NCI-H146 treated with DMSO at 0.1 percent for 48 hours (cell line): ENCODE measurements around the gene PLXDC2.

Experiments
- DNase-seq: peaks from one replicate; lab custom pipeline; 2025; ENCODE audit not compliant: unreplicated experiment; lab: John Stamatoyannopoulos, UW

Gene PLXDC2

DNA sequence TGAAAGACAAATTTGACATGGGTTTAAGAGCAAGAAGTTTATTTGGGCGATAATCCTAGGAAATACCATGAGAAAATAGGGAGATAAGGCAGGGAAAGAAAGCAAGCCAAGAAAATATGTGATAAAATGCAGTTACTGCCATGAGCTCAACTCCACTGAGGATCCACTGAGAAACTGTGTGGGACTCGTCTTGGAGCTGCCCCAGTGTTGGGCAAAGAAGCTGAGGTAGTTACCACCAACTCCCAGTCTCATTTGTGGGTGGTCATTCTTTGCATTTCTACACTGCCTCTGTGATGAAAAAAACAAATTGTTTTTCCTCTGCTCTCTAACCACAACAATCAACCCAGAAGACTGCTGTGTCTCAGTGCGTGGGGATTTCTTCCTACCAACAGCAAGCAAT, 498.2 kb downstream of the PLXDC2 start:
- DNase-seq: no peak

DNA sequence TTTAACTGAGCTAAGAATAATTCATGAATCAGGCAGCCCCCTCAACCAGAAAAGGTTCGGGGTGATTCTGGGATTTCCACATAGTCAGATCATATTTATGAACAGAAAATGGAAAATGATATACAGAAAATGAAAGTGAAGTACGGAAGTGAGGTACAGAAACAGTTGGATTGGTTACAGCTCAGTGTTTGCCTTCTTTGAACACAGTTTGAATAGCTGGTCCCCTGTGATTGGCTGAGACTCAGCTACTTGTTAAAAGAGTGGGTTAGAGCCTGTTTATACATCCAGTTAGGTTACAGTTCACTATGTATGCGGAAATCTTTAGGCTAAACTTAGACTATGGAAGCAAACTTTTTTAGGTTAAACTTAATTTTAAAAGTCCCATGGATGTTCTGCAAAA, 511.7 kb downstream of the PLXDC2 start:
- no peak for DNase-seq

DNA sequence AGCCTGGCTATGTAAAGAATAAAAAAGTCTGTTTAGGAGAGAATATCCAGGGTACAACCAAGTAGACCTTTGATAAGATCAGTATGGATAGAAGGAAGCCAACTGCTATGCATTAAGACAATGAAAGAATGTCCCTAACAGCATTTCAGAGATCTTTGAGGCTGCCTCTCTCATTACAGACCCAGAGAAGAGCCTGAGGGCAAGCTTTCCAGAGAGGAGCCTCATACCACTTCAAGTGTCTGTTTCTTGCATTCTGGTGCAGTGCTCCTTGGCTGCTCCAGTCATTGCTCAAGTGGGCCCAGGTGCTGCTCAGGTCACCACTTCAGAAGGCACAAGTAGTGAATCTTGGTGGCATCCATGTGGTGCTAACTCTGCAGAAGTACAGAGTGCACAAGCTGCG, 514.0 kb downstream of the PLXDC2 start:
- DNase-seq: no peak

DNA sequence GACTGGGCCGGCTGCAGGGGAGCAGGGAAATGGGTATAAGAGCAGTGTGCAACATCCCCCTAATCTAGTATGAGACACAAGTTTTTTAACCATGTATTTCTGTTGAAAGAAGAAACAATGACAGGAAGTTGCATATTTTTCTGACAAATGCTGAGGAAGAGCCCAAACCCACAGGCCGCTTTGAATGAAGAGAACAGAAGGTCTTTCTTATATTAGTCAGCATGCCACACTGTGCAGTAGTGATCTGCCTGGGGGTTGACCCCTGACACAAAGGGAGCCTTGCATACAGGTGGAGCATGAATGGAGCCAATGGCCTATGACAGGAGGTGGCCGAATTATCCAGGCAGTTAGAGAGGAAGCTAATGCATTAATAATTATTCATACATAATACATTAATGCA, 518.3 kb downstream of the PLXDC2 start:
- DNase-seq: no peak
